CD4-positive, CD25-positive, alpha-beta regulatory T cell (primary cell): ENCODE data around the gene ANKRD34A. TPM values are rescaled to one million over a fixed set of nuclear protein-coding genes. Genes with fewer than 3 reads are reported as not detected.

ENCODE experiments used
- ATAC-seq, 2 donors: fragments of 150-1000 bp; cut with Tn5 transposase; one replicate each; pipeline ENCODE4 v1.10.0; 2021; ENCODE audit warnings: low read depth in 2 of 2, moderate number of reproducible peaks in 2 of 2, moderate library complexity in 1 of 2
- DNase-seq, 3 donors: peaks; one replicate each; pipeline versions ENCODE4 v3.0.0 to v3.0.0-alpha.2; 2012 to 2022; ENCODE audit warnings: mixed read lengths in 1 of 3
- H3K27ac ChIP-seq: one replicate; pipeline ENCODE4 v1.7.0; 2013; ENCODE audit warnings: mild to moderate bottlenecking, low read length; ENCODE audit not compliant: insufficient read depth, poor library complexity, severe bottlenecking
- H3K27me3 ChIP-seq: one replicate; pipeline ENCODE4 v1.7.0; 2013; ENCODE audit warnings: low read length; ENCODE audit not compliant: control insufficient read depth, insufficient read depth
- H3K36me3 ChIP-seq: one replicate; pipeline ENCODE4 v1.7.0; 2013; ENCODE audit warnings: mild to moderate bottlenecking, low read length, moderate library complexity; ENCODE audit not compliant: control insufficient read depth, insufficient read depth
- H3K4me1 ChIP-seq: 2 replicates; pipeline ENCODE4 v1.7.0; 2013; ENCODE audit warnings: mild to moderate bottlenecking, low read length; ENCODE audit not compliant: insufficient read depth, control insufficient read depth, poor library complexity, severe bottlenecking
- H3K4me3 ChIP-seq: one replicate; pipeline ENCODE4 v1.7.0; 2013; ENCODE audit warnings: low read depth, mild to moderate bottlenecking, low read length, moderate library complexity
- H3K9me3 ChIP-seq, 2 experiments: 1 replicate in 1 of 2; 2 replicates in 1 of 2; pipeline ENCODE4 v1.7.0; 2013; ENCODE audit warnings: low read length in 2 of 2, mild to moderate bottlenecking in 1 of 2, moderate library complexity in 1 of 2; ENCODE audit not compliant: control insufficient read depth in 2 of 2
- H3K27ac Mint-ChIP-seq, 3 donors: one replicate each; pipeline ENCODE4 v1.8.0; 2020 to 2022; ENCODE audit warnings: mild to moderate bottlenecking in 3 of 3, mixed read lengths in 3 of 3, moderate library complexity in 2 of 3
- H3K27me3 Mint-ChIP-seq: one replicate; pipeline ENCODE4 v1.8.0; 2022; ENCODE audit warnings: mild to moderate bottlenecking, mixed read lengths
- H3K36me3 Mint-ChIP-seq: one replicate; pipeline ENCODE4 v1.8.0; 2020; ENCODE audit warnings: mixed read lengths
- H3K4me1 Mint-ChIP-seq, 4 donors: one replicate each; pipeline ENCODE4 v1.8.0; 2020 to 2022; ENCODE audit warnings: mixed read lengths in 4 of 4, mild to moderate bottlenecking in 1 of 4
- H3K4me3 Mint-ChIP-seq, 4 donors: one replicate each; pipeline ENCODE4 v1.8.0; 2020 to 2022; ENCODE audit warnings: mild to moderate bottlenecking in 4 of 4, mixed read lengths in 4 of 4, moderate library complexity in 3 of 4
- H3K9me3 Mint-ChIP-seq, 7 donors: one replicate each; pipeline ENCODE4 v1.8.0; 2020 to 2022; ENCODE audit warnings: mixed read lengths in 7 of 7, mild to moderate bottlenecking in 3 of 7, moderate library complexity in 2 of 7
- polyA plus RNA-seq, 4 donors: library from polyadenylated mRNA; unstranded; fragments of 300-500 nt; fragmentation: Illumina TruSeq; gene quantifications; one replicate each; pipeline ENCODE4 v1.2.3, GENCODE V29; 2021
- total RNA-seq: library from RNA; stranded (reverse); gene quantifications from one replicate; pipeline ENCODE4 v1.2.3, GENCODE V29; 2022

The ANKRD34A gene
- total and polyA plus RNA-seq, 5 donors from 2014 or later, result 0.07 to 1.6 (median 0.35) TPM

DNA sequence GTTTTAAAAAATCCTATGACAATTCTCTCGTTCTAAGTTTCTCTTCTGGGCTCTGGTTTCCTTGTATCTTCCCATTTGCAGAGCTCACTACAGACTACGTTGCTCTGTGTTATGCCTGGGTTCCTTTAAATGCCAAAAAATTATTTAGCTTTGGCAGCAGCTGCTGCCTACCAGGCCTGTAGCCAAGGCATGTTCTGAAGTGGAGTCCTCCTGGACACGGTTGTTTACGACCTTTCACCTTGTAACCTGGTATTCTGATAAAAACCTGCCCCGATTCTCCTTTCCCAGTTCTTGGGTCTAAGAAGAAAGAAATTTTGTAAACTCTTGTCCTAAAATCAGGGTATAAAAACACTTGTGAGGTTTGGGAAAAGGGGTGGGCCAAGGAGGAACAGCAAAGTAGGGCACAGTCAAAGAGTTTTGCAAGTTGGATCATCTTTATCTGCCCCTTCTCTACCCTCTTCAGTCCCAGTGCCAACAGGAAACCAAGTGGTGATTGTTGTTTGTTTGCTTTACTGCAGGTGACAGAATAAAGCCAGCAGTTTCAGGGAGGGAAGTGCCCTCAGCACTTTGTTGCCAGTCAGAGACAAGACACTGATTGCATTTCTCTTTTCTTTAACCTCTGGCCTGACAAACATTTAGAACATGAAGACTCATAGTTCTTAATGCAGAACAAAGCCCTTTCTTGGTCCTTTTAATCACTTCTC lies 35.1 kb upstream of the ANKRD34A start:
- peaks cover 15% of the 10 kb centered on the region for H3K36me3 ChIP-seq
- DNase-seq, result peak in 2 of 3 donors; percentile 49 to 80
- Mint-ChIP-seq H3K36me3 (peaks cover 20% of the 10 kb centered on the region), H3K4me3 (peak overlapping the region; percentile 90 to 100 (median 98)), H3K27me3 (no peaks in the 10 kb centered on the region), H3K9me3 (peaks cover 0 to 9% (median 0%) of the 10 kb centered on the region in 7 donors), H3K27ac (peak overlapping the region; percentile 96 to 100 (median 98)), H3K4me1 (peaks cover 12 to 64% (median 39%) of the 10 kb centered on the region in 4 donors)
- peak overlapping the region; percentile 93 for H3K27ac ChIP-seq
- peak overlapping the region; percentile 97 for H3K4me3 ChIP-seq
- H3K4me1 ChIP-seq, result peaks cover 60% of the 10 kb centered on the region
- H3K27me3 ChIP-seq, result no peaks in the 10 kb centered on the region
- no peaks in the 10 kb centered on the region for H3K9me3 ChIP-seq
- peak; percentile 18 to 26 for ATAC-seq

DNA sequence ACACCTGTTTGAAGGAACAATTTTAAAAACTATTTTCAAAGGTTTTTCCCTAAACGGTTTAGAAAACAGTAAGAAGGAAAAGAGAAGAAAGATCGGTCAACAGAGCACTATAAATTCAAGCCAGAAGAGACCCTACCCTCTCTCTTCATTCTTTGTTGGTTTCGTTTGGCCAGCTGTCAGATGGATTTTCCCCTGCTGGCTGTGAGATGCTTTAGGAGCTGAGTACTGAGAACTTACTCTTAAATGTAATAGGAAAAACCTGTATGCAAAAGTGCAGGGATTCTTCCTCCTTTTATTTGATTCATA lies 33.3 kb upstream of the ANKRD34A start:
- Mint-ChIP-seq H3K27ac (peak overlapping the region; percentile 96 to 100 (median 98)), H3K27me3 (no peaks in the 10 kb centered on the region), H3K4me3 (peak overlapping the region; percentile 90 to 100 (median 98)), H3K9me3 (peaks cover 0 to 10% (median 0%) of the 10 kb centered on the region in 7 donors), H3K4me1 (peaks cover 8 to 58% (median 44%) of the 10 kb centered on the region in 4 donors), H3K36me3 (peaks cover 38% of the 10 kb centered on the region)
- ATAC-seq (no peak), DNase-seq (no peak)
- Histone ChIP-seq H3K27ac (peak overlapping the region; percentile 93), H3K4me1 (peaks cover 70% of the 10 kb centered on the region), H3K4me3 (peak overlapping the region; percentile 97), H3K27me3 (no peaks in the 10 kb centered on the region), H3K36me3 (peaks cover 33% of the 10 kb centered on the region), H3K9me3 (no peaks in the 10 kb centered on the region)

DNA sequence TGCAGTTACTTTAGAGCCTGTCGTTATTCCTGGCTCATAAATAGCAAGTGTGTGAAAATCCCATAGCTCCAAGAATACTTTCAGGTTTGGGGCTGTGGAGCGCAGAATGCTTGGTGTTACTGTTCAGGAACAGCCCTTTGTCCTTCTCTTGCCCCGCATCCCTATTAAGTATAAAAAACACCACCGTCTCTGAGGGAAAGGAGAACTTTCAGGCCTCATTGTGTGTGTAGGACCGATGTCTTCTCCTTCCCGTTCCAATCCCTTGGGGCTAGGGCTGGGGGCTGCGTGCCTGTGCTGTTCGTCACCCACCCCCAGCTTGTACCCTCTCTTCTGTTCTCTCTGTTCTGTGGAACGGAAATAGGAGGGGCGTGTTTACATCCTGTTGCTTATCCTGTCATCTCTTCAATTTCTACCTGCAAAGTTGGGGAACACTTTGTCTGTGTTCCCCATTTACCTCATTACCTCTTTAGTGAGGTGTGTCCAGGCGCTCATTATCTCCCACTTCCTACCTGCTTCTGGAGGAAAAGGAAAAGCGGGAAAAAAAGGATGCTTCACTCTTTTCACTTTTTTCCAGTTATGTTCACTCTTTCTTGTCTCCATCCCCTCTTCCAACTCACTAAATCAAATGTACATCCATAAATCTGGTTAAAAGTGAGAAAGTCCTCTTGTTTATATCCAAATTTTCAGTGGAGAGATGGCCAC lies 32.8 kb upstream of the ANKRD34A start:
- Mint-ChIP-seq H3K4me3 (peak overlapping the region; percentile 90 to 100 (median 98)), H3K4me1 (peaks cover 8 to 62% (median 47%) of the 10 kb centered on the region in 4 donors), H3K9me3 (peaks cover 0 to 10% (median 0%) of the 10 kb centered on the region in 7 donors), H3K27me3 (no peaks in the 10 kb centered on the region), H3K36me3 (peaks cover 42% of the 10 kb centered on the region), H3K27ac (peak overlapping the region; percentile 96 to 100 (median 98))
- peaks cover 76% of the 10 kb centered on the region for H3K4me1 ChIP-seq
- peak overlapping the region; percentile 93 for H3K27ac ChIP-seq
- no peaks in the 10 kb centered on the region for H3K27me3 ChIP-seq
- H3K9me3 ChIP-seq, result no peaks in the 10 kb centered on the region
- DNase-seq (peak; percentile 56 to 92 (median 83)), ATAC-seq (peak; percentile 58 to 70)
- H3K4me3 ChIP-seq, result peak overlapping the region; percentile 97
- H3K36me3 ChIP-seq, result peaks cover 38% of the 10 kb centered on the region

DNA sequence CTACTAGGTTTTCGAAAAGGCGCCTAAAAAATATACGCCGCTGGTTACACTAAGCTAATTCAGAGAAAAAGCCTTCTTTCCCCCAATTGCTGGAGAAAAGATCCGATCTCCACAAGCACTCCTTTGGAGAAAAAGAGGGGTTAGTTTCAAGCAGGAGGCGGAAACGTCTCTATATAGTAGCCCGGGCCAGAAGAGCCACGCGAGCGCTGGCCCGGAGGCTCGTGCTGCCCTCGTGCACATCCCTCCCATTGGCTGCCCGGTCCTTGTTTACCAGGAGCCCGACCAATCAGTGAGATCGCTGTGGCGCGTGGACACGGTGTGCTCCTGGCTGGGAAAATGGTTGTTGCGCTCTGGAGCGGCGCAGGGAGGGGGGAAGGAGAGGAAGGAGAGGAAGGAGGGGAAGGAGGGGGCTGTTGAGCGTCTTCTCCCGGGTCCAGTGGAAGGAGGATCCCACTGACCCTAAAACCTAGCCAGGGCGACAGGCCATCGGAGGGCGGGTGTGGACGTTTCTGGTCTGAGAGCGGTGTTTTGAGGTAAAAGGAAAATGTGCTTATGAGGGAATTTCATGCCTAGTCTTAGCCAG lies 32.1 kb upstream of the ANKRD34A start, which contains the start of gene TXNIP:
Gene TXNIP, minus strand, starts transcription at position 147 of the 583 bp plus-strand sequence. CDS start 313 bp downstream, outside the sequence.
- peaks cover 5 to 62% (median 47%) of the 10 kb centered on the region in 4 donors for H3K4me1 Mint-ChIP-seq
- no peaks in the 10 kb centered on the region for H3K27me3 ChIP-seq
- peak within 1 kb of the TSS; percentile 97 for H3K4me3 ChIP-seq
- ATAC-seq, result peak; percentile 90 to 91
- peaks cover 76% of the 10 kb centered on the region for H3K4me1 ChIP-seq
- no peaks in the 10 kb centered on the region for H3K27me3 Mint-ChIP-seq
- H3K36me3 Mint-ChIP-seq, result peaks cover 49% of the 10 kb centered on the region
- H3K4me3 Mint-ChIP-seq, result peak within 1 kb of the TSS; percentile 90 to 100 (median 98)
- H3K27ac Mint-ChIP-seq, result peak within 1 kb of the TSS; percentile 96 to 100 (median 98)
- peaks cover 0 to 10% (median 0%) of the 10 kb centered on the region in 7 donors for H3K9me3 Mint-ChIP-seq
- peak within 1 kb of the TSS; percentile 93 for H3K27ac ChIP-seq
- H3K36me3 ChIP-seq, result peaks cover 42% of the 10 kb centered on the region
- DNase-seq, result peak; percentile 88 to 98 (median 94)
- H3K9me3 ChIP-seq, result no peaks in the 10 kb centered on the region

DNA sequence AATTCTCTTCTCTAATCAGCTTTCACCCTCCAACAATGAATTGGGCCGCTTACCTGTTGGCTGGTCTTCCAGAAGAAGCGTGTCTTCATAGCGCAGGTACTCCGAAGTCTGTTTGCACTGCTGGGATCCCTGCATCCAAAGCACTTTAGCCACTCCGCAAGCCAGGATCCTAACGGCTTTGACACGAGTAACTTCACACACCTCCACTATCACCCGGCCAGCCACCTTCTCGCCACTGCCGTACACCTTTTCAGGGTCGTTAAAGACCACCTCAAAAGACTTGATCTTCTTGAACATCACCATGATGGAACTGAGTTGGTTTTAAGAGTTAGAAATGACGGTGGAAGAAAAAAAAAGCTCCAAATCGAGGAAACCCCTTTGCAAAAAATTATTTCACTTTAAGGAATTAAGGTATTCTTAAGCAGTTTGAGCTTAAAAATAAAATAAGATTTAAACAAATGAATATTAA lies 31.6 kb upstream of the ANKRD34A start:
- peak in 1 of 3 donors; percentile 48 for DNase-seq
- H3K27me3 Mint-ChIP-seq, result no peaks in the 10 kb centered on the region
- Histone ChIP-seq H3K9me3 (no peaks in the 10 kb centered on the region), H3K4me1 (peaks cover 75% of the 10 kb centered on the region), H3K4me3 (peak overlapping the region; percentile 97), H3K27me3 (no peaks in the 10 kb centered on the region), H3K36me3 (peaks cover 42% of the 10 kb centered on the region), H3K27ac (peak overlapping the region; percentile 93)
- peak overlapping the region; percentile 96 to 100 (median 98) for H3K27ac Mint-ChIP-seq
- H3K4me3 Mint-ChIP-seq, result peak overlapping the region; percentile 90 to 100 (median 98)
- peaks cover 49% of the 10 kb centered on the region for H3K36me3 Mint-ChIP-seq
- H3K4me1 Mint-ChIP-seq, result peaks cover 6 to 62% (median 48%) of the 10 kb centered on the region in 4 donors
- no peak for ATAC-seq
- H3K9me3 Mint-ChIP-seq, result peaks cover 0 to 10% (median 0%) of the 10 kb centered on the region in 7 donors

DNA sequence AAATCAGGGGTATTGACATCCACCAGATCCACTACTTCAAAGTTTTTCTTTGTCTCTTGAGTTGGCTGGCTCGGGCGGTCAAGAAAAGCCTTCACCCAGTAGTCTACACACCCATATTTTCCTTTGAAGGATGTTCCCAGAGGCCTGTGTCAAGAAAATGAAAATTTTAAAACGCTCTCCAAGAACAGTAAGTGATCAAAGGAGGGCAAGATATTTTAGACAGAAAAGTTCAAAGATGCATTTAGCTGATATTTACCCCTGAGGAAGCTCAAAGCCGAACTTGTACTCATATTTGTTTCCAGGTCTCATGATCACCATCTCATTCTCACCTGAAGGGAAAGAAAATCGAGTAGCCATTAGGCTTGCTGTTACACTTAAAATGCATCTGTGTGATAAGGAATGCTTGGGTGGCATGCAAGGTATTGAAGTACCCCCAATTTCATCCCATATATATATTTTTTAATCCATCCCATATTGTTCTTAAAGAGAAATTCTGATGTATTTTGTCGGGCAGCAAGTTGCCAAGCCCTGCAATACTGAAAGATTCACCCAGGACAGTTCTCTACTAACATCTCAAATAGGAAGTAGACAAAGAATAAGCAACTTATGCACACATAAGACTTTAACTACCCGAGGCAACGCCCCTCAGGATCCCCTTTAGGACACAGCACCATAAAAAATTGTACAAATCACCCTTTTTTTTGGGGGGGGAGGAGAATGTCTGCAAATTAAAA lies 30.9 kb upstream of the ANKRD34A start:
- Histone ChIP-seq H3K27me3 (no peaks in the 10 kb centered on the region), H3K27ac (peak overlapping the region; percentile 93), H3K4me1 (peaks cover 72% of the 10 kb centered on the region), H3K36me3 (peaks cover 42% of the 10 kb centered on the region), H3K9me3 (no peaks in the 10 kb centered on the region), H3K4me3 (peak overlapping the region; percentile 97)
- Mint-ChIP-seq H3K4me3 (peak overlapping the region; percentile 90 to 100 (median 98)), H3K36me3 (peaks cover 49% of the 10 kb centered on the region), H3K27ac (peak overlapping the region; percentile 96 to 100 (median 98)), H3K9me3 (peaks cover 0 to 10% (median 1%) of the 10 kb centered on the region in 7 donors), H3K4me1 (peaks cover 6 to 65% (median 52%) of the 10 kb centered on the region in 4 donors), H3K27me3 (no peaks in the 10 kb centered on the region)
- ATAC-seq (no peak), DNase-seq (peak in 1 of 3 donors; percentile 54)
